HG02798 (cell line): ENCODE data around the gene PHOSPHO2.

ENCODE experiments used
- ATAC-seq: cut with Tn5 transposase; IDR thresholded peaks from one replicate; pipeline ENCODE4 v1.9.1; 2021; ENCODE audit warnings: mild to moderate bottlenecking; ENCODE audit not compliant: unreplicated experiment, poor library complexity

Gene PHOSPHO2, protein sequence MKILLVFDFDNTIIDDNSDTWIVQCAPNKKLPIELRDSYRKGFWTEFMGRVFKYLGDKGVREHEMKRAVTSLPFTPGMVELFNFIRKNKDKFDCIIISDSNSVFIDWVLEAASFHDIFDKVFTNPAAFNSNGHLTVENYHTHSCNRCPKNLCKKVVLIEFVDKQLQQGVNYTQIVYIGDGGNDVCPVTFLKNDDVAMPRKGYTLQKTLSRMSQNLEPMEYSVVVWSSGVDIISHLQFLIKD

DNA sequence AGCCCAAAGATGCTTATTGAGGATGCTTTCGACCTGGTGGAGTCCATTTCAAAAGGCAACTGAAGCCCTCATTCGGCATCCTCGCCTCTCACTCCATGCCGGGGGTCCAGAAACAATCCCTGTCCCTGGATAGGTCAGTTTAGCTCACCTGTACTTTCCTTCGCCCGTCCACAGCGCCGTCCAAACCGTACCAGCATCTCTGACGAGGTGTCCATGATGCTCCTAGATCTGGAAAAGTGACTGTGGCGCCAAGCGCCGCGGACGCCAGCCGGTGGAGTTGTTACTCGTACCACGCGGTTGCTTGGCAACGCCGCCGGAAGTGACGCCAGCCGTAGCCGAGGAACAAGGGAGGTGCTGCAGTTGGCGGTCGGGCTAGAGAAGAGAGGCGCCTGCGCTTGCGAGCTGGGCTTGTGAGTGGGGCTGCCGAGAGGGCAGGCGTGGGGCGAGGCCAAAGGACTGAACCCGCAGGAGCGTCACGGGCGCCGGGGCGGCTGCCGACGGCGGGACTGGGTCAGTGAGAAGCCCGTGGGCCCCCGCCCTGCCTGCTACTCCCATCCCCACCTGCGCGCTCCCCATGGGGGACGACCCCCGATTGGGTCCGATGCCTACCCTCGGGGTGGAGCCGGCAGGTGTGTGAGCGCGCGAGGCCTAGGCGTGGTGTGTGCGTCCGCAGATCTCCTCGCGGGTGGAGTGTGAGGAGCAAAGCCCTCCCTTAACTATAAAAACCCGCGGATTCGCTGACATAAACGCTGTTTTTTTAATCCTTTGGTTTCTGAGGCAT is at the start of gene PHOSPHO2, which contains the start of gene CFAP210:
Gene PHOSPHO2 (plus strand): TSS at position 357 of the 781 bp plus-strand sequence. CDS start 6,503 bp downstream, outside the sequence.
Gene CFAP210 (minus strand): TSS at position 293 of the 781 bp plus-strand sequence. CDS start 78 bp downstream, at position 215.
- ATAC-seq, result peak; percentile 99

DNA sequence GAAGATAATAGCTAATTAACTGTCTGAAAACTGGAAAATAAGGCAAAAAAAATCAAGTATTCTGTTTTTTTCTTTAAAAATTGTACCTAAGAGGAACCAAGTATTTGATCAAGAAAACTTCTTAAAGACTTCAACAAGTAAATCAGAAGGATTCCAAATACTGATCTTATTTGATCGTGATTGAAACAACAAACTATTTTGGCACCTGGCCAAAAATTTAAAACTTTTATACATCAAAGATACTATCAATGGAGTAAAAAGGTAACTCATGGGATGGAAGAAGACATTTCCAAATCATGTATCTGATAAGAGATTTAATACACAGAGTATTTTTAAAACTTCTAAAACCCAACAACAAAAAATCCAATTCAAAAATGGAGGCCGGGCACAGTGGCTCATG is 46.8 kb upstream of the PHOSPHO2 start:
- ATAC-seq, result no peak

DNA sequence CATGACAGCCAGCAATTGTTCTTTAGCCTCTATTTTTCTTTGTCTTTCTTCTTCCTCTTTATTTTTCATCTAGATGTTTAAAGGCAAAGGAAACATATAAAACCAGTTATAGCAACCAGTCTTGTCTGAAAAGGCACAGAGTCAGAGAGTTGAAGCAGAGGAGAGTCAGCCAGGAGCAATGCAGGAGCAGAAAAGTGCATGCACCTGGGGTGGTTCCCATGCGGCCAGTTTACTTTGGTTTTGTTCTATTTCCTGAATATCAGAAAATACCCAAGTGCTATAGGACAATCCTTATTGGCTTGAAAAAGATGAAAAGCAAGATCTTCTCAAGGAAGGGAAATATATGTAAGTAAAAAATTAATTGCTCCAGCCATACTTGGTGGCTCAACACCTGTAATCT is 45.0 kb upstream of the PHOSPHO2 start:
- ATAC-seq, result no peak

DNA sequence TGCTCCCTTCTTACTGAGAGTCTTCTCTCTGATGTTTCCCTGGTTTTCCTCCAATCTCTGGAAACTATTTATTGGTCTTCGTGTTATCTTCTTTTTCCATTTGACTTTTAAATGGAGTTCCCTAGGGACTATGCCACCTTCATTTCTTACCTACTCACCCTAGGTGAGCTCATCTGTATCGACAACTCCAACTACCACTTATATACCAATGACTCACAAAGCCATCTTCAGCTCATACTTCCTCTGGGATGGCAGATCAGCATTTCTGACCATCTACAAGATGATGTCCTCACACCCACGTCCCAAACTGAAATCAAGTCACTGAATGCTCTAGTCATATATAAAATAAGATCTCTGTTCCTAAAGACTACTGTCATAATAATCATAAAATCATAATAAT is 40.6 kb upstream of the PHOSPHO2 start:
- ATAC-seq, result no peak

DNA sequence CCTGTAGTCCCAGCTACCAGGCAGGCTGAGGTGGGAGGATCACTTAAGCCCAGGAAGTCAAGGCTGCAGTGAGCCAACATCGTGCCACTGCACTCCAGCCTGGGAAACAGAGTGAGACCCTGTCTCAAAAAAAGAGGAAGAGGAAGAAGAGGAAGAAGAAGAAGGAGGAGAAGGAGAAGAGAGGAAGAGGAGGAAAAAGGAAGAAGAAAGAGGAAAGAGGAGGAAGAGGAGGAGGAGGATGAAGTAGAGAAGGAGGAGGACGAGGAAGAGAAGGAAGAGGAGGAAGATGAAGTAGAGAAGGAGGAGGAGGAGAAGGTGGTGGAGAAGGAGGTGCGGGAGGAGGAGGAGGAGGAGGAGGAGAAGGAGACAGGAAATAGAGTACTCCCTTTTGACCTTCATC is 38.1 kb upstream of the PHOSPHO2 start:
- ATAC-seq, result no peak

DNA sequence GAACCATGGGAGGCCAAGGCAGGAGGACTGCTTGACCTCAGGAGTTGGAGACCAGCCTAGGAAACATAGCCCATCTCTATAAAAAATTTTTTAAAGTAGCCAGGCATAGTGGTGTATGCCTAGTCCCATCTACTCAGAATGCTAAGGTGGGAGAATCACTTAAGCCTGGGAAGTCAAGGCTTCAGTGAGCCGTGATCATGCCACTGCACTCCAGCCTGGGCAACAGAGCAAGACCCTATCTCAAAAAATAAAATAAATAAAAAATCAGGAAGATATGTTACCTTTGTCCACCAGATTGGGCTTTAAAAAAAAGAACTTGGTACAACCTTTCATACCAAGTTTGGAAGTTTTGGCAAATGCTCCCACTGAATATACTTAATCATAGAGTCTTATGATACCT is 35.4 kb upstream of the PHOSPHO2 start:
- ATAC-seq, result no peak

DNA sequence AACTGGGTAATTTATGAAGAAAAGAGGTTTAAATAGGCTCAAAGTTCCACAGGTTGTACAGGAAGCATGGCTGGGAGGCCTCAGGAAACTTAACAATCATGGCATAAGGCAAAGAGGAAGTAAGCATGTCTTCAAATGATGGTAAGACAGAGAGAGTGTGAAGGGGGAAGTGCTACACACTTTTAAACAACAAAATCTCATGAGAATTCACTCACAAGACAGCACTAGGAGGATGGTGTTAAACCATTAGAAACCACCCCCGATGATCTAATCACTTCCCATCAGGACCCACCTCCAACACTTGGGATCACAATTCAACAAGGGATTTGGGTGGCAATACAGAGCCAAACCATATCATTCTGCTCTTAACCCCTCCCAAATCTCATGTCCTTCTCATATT is 34.9 kb upstream of the PHOSPHO2 start:
- ATAC-seq, result no peak

DNA sequence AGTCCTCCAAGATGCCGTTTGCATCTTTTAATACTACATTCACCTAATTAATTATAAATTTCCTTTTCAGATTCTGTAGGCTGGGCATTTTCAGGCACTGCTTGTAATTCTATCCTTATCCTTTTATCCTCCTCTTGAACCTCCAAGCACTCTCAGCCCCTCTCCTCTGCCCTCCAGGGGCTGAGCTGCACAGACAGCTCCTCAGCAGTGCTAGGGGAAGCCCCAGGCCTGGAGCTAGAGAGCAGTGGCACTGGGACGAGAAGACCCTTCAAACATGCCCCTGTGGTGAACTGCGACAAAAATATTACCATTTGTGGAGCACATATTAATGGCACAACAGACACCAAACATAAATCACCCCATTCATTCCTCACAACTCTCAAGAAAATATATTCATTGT is 33.0 kb upstream of the PHOSPHO2 start:
- no peak for ATAC-seq

DNA sequence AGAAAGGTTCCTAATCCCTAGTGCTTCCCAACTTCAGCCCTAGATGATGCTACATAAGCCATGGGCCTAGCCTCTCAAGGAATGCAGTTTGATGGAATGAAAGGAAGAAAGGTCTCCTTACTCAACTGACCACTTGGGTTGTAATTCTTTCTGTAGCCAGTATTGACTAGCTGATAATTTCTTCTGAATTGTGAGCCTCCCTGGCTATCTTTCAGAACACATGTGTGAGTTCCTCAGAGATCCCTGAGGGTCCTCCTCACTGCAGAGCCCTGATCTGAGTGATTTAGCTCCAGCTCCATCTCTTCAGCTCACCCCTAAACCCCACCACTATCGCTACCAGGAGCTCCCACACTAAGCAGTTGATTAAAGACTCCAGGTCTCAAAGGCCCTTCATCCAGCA is 31.5 kb upstream of the PHOSPHO2 start:
- ATAC-seq, result no peak

DNA sequence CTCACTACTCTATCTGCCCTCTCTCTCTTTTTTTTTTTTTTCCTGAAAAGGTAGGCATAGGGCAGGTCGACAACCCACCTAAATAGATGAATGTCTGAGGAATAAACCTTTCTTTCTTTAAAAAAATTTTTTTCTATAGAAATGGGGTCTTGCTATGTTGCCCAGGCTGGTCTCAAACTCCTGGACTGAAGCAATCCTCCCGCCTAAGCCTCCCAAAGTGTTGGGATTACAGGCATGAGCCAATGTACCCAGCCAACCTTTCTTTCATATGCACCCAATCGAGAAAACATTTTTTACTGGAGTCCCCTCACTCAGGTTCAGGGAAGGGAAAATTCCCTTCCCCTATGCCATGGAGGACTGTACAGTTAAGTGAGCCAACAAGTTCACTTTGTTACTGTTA is 31.0 kb upstream of the PHOSPHO2 start:
- no peak for ATAC-seq

DNA sequence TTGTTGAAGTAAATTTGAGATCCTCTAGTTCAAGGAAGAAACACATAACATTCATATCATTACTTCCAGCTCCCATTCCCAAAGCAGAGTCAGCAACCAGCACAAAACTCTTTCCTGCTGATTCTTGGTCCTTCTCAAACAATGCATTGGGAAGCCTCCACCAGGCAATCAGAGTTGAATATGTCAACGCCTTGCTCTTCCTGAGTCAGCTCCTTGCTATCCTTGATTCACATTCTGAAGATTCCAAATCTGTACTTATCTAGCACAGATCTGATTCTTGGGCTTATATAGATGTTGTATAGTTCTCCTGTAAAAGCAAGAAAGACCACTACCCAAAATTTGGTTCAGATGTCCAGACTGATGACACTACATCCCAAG is 29.7 kb upstream of the PHOSPHO2 start:
- no peak for ATAC-seq

DNA sequence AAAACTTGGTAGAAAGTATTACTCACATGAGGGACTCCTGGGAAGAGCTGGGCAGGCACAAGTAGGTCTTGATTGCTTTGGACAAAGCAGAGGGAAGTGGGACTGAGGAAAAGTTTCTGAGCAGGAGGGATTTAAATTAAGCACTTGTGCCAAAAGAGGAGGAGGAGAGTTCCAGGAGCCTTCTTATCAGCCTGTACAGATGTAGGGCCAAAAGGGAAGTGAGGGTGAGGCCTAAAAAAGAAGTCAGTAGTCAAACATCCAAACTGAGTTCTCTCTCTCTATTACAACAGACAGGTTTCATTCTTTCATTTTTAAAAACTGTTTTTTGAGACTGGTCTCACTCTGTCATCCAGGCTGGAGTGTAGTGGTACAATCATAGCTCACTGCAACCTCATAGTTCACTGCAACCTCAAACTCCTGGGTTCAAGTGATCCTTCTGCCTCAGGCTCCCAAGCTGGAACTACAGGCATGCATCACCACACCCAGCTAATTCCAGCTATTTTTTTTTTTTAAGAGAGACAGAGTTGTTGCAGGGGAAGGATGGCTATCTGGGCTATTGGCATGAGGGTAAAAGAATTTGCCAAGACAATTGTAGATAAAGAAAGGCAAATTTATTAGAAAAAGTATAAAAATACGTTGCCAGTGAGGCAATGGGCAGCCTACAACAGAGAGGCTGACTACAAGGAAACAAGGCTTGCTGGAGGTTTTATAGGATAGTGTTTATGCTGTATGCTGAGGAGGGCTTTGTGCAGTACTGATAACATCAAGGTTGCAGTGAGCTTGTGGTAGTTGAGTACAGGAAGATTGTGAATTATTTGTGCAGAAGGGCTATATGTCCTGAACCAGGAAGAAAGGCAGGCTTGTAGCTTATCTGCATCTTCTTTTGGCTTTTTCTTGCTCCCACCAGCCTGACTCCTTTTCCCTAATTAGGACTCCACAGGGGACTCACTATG is 29.0 kb upstream of the PHOSPHO2 start:
- ATAC-seq, result no peak

DNA sequence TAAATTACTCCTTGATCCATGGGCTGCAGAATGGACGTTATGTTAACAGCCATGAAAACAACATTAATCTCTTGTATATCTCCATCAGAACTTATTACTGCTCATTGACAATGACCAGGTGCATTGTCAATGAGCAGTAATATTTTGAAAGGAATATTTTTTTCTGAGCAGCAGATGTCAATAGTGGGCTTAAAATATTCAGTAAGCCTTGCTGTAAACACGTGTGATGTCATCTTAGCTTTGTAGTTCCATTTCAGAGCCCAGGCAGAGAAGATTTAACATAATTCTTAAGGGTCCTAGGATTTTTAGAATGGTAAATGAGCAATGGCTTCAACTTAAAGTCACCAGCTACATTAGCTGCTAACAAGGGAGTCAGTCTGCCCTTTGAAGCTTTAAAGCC is 26.7 kb upstream of the PHOSPHO2 start:
- ATAC-seq, result no peak

DNA sequence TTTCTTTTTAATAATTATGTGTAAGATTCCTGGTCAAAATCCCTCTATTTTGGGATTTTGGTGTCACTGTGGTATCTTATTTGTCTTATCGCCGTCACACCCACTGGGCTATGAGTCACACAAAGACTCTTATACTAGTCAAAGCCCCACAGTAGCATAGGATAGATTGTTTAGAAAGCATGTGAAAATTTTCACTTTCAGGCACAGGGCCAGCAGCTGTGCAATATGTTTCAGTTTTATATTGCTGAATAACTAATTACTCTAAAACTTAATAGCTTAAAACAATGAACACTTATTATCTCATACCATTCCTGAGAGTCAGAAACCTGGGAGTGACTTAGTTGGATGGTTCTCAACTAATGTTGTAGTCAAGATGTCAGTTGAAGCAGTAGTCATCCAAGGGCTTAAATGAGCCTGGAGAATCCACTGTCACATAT is 24.0 kb upstream of the PHOSPHO2 start:
- ATAC-seq, result peak; percentile 73

DNA sequence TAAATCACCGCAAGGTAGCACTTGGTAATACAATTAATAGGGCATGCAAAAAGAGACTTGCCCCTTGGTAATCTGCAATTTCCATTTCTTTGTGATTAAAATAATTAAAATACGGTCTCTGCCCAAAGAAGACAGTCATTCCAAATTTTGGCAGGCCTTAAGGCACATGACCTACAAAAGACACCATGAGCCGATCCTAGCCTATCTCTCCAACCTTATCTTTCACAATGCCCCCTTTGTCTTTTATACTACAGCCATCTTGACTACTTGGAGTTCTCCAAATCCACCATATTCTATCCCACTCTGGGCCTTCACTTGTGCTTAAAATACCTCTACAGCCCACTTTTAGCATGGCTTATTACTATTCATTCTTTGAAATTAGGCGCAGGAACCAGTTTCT is 23.3 kb upstream of the PHOSPHO2 start:
- ATAC-seq, result no peak

DNA sequence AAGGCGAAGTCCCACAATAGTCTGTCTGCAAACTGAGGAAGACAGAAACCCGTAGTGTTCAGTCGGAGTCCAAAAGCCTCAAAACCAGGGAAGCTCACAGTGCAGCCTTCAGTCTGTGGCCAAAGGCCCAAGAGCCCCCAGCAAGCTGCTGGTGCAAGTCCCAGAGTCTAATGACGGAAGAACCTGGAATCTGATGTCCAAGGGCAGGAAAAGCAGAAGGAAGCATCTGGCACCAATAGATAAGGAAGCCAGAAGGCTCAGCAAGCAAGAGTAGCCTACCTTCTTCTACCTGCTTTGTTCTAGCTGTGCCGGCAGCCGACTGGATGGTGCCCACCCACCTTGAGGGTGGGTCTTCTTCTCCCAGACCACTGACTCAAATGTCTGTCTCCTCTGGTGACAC is 21.9 kb upstream of the PHOSPHO2 start:
- ATAC-seq, result no peak

DNA sequence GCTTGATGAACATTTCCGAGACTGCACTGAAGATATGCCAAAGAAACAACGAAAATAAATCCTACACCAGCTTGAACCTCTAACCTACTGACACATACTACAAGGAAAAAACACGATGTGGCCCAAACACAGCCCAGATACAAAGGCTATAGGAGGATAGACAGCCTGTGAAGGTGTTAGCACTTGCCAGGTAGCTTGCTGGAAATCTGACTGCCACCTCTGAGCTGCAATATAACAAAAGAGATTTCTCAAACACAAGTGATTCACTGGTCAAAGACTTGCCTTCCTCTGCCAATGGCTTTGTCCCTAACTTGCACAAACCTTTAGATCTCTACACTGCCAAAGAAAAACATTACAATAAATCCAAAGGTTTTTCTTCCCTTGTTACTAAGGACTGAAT is 21.2 kb upstream of the PHOSPHO2 start:
- ATAC-seq, result no peak

DNA sequence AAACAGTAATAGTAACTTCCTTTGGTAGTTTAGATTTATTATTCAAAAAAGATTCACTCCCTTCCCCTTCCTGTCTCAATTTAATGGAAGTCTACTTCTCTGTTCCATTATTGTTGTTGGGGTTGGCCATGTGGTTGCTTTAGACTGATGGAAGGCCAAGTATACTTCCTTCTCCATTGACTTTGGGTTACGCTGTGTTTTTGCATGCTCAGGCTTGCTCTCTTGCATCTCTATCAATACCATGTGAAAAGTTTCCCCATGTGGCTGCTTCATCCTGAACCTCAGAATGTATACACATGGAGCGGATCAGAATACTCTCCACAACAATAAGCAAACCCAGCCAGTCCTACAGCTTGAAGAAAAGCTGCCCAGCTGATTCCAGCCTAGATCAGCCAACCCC is 20.3 kb upstream of the PHOSPHO2 start:
- no peak for ATAC-seq

DNA sequence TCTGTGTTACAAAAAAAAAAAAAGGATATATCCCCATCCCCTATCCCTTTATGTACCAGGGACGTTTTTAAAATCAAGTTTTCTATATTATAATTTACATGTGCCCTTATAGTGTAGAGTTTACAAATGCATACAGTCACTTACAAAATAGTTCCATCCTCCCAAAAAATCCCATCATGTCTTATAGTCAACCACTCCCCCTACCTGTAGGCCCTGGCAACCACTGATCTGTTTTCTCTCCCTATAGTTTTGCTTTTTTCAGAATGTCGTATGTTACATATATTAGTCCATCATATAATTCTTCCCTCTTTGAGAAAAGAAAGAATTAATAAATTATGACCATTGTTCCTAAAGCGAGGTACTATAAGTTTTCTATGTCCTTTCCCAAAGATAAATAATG is 17.9 kb upstream of the PHOSPHO2 start:
- no peak for ATAC-seq

DNA sequence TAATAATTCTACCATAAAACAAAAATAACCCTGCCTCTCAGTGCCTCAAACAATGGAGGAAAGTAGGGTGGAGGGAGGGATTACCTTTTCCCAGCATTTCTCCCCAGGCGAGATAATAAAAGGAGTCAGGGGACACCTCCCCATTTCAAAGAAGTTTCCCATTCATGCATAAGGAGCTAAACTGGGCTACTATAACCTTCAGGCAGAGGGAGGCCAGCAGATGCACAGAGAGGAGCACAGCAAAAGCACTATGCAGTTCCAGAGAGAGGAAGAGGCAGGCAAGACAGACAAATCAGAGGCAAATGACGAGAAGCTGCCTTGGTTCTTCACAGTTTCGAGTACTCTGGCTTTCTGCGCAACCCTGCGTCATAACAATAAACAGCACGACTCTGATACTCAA is 17.4 kb upstream of the PHOSPHO2 start:
- no peak for ATAC-seq

DNA sequence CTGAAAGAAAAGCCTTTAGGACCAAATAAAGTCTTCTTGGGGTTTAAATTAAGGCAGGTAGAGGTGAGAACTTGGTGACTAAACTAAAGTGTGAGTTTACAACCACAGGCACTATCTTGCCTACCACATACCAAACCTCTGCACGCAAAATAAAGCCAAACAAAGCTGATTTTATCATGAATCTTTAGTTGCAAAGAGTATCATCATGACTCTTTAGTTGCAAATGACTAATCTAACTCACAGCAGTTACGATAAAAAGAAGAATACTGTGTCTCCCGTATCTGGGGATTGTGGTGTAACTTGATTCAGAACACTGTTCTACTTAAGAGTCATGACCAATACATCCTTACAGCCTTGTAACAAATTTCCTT is 11.2 kb upstream of the PHOSPHO2 start:
- no peak for ATAC-seq
